ENCODE measurements around the gene CPNE5. TPM values are rescaled to one million over a fixed set of nuclear protein-coding genes. Genes with fewer than 3 reads are reported as not detected.

The CPNE5 gene
- total and polyA plus RNA-seq, 8 donors = 1.2 to 15.9 (median 2.4) TPM; not detected in 1

- Histone ChIP-seq H3K36me3 (no peaks in the 10 kb centered on the region), H3K27me3 (peaks cover 0 to 36% (median 23%) of the 10 kb centered on the region in 3 donors), H3K4me1 (peaks cover 23 to 33% (median 27%) of the 10 kb centered on the region in 4 donors), H3K27ac (no peak overlapping the region), H3K9me3 (no peaks in the 10 kb centered on the region), H3K4me3 (no peak overlapping the region)
- 75 to 85% (median 81%) methylated on average over 3 of the region's 3 CpGs for WGBS, 5 donors
- no peak for TF ChIP-seq POLR2A (IDR thresholded peaks at IDR 0.05)
- no peak for TF ChIP-seq CTCF (IDR thresholded peaks at IDR 0.05)
- no peak for TF ChIP-seq POLR2AphosphoS5 (IDR thresholded peaks at IDR 0.05)
- TF ChIP-seq EP300 (IDR thresholded peaks at IDR 0.05) = no peak
- DNase-seq = no peak
- intact Hi-C loops (cut with DNase I; ENCODE audit: low total_unique reads) = no loop called here
Measured at GRCh38 chr6:36836111-36837021, 2.9 kb downstream of the CPNE5 start.

- Histone ChIP-seq H3K27me3 (peaks cover 0 to 23% (median 11%) of the 10 kb centered on the region in 3 donors), H3K36me3 (no peaks in the 10 kb centered on the region), H3K4me3 (no peak overlapping the region), H3K27ac (no peak overlapping the region), H3K4me1 (peaks cover 17 to 27% (median 23%) of the 10 kb centered on the region in 4 donors), H3K9me3 (no peaks in the 10 kb centered on the region)
- DNase-seq = no peak
- no peak for TF ChIP-seq EP300 (IDR thresholded peaks at IDR 0.05)
- no peak for TF ChIP-seq POLR2A (IDR thresholded peaks at IDR 0.05)
- TF ChIP-seq CTCF (IDR thresholded peaks at IDR 0.05) = no peak
- TF ChIP-seq POLR2AphosphoS5 (IDR thresholded peaks at IDR 0.05) = no peak
- WGBS, 5 donors = 52 to 60% (median 58%) methylated on average over 17 of the region's 17 CpGs
- intact Hi-C loops (cut with DNase I; ENCODE audit: low total_unique reads) = no loop called here
Measured at GRCh38 chr6:36834576-36835341, 4.5 kb downstream of the CPNE5 start.

GRCh38 chr6:36833182-36833789 lies 6.0 kb downstream of the CPNE5 start:
- TF ChIP-seq EP300 (IDR thresholded peaks at IDR 0.05) = no peak
- no peak for TF ChIP-seq POLR2AphosphoS5 (IDR thresholded peaks at IDR 0.05)
- no peak for TF ChIP-seq CTCF (IDR thresholded peaks at IDR 0.05)
- no peak for TF ChIP-seq POLR2A (IDR thresholded peaks at IDR 0.05)
- 86 to 94% (median 92%) methylated on average over 7 of the region's 7 CpGs for WGBS, 5 donors
- Histone ChIP-seq H3K4me1 (peaks cover 9 to 22% (median 15%) of the 10 kb centered on the region in 4 donors), H3K4me3 (no peak overlapping the region), H3K27me3 (peaks cover 0 to 8% (median 0%) of the 10 kb centered on the region in 3 donors), H3K9me3 (no peaks in the 10 kb centered on the region), H3K27ac (no peak overlapping the region), H3K36me3 (no peaks in the 10 kb centered on the region)
- intact Hi-C loops (cut with DNase I; ENCODE audit: low total_unique reads) = no loop called here
- no peak for DNase-seq

GRCh38 chr6:36832313-36832712 lies 6.9 kb downstream of the CPNE5 start:
- Histone ChIP-seq H3K36me3 (no peaks in the 10 kb centered on the region), H3K4me1 (peaks cover 9 to 25% (median 15%) of the 10 kb centered on the region in 4 donors), H3K27ac (no peak overlapping the region), H3K9me3 (no peaks in the 10 kb centered on the region), H3K27me3 (no peaks in the 10 kb centered on the region), H3K4me3 (no peak overlapping the region)
- DNase-seq = no peak
- TF ChIP-seq CTCF (IDR thresholded peaks at IDR 0.05) (no peak), POLR2AphosphoS5 (IDR thresholded peaks at IDR 0.05) (no peak), EP300 (IDR thresholded peaks at IDR 0.05) (no peak), POLR2A (IDR thresholded peaks at IDR 0.05) (no peak)
- 90 to 100% (median 93%) methylated on average over 5 of the region's 5 CpGs for WGBS, 5 donors
- intact Hi-C loops (cut with DNase I; ENCODE audit: low total_unique reads) = no loop called here

All from stomach (tissue), 9 donors.